K562 (cell line): Measurements from ENCODE around the gene PIK3R2. TPM values are rescaled to one million over a fixed set of nuclear protein-coding genes. Genes with fewer than 3 reads are reported as not detected.

Experiments used
- BACH1 ChIP-seq: fragments of 200-800 bp; sonication (Bioruptor generic); IDR thresholded peaks from 2 replicates; pipeline ENCODE4 v1.6.1; 2016; ENCODE audit warnings: missing genetic modification characterization, missing compliant biosample characterization
- CCNT2 ChIP-seq: IDR thresholded peaks from 2 replicates; pipeline ENCODE4 v1.6.1; 2011; ENCODE audit warnings: borderline replicate concordance, low read depth, mild to moderate bottlenecking, moderate library complexity, mixed read lengths, low read length; ENCODE audit not compliant: insufficient read length; ENCODE audit errors: extremely low read depth
- FOSL1 ChIP-seq: fragments of 200-800 bp; sonication (Bioruptor generic); conservative IDR thresholded peaks from 2 replicates; pipeline ENCODE4 v1.6.1; 2016; ENCODE audit warnings: missing genetic modification characterization, missing compliant biosample characterization
- FOXK2 ChIP-seq, 2 experiments: fragments of 450-650 bp; IDR thresholded peaks in 1 of 2; conservative IDR thresholded peaks in 1 of 2; 2 replicates each; pipeline ENCODE4 v1.6.1; 2016; ENCODE audit warnings: low read depth in 2 of 2, mild to moderate bottlenecking in 1 of 2
- HNRNPLL ChIP-seq: fragments of 200-400 bp; formaldehyde crosslinking; IDR thresholded peaks from 2 replicates; pipeline ENCODE4 v1.6.1; 2017; ENCODE audit warnings: low read length, low read depth, mild to moderate bottlenecking; ENCODE audit not compliant: poor library complexity, severe bottlenecking
- KLF6 ChIP-seq: fragments of 250-450 bp; sonication (Bioruptor Pico); IDR thresholded peaks from 2 replicates; pipeline ENCODE4 v1.4.0; 2020; ENCODE audit warnings: mild to moderate bottlenecking, moderate library complexity, borderline replicate concordance
- NRF1 ChIP-seq, 2 experiments: fragments of 450-650 bp; IDR thresholded peaks in 1 of 2; conservative IDR thresholded peaks in 1 of 2; 2 replicates each; pipeline ENCODE4 v1.6.1; 2014; ENCODE audit warnings: mild to moderate bottlenecking in 2 of 2
- PHF8 ChIP-seq: fragments of 200-600 bp; sonication (generic); IDR thresholded peaks from 2 replicates; pipeline ENCODE4 v1.6.1; 2012; ENCODE audit warnings: mixed run types, mild to moderate bottlenecking, inconsistent platforms, low read length, moderate library complexity, borderline replicate concordance
- POLR2G ChIP-seq: fragments of 200-400 bp; formaldehyde crosslinking; IDR thresholded peaks from 2 replicates; pipeline ENCODE4 v1.6.1; 2017; ENCODE audit warnings: low read depth, mild to moderate bottlenecking, antibody characterized with exemption, low read length, moderate library complexity
- POU5F1 ChIP-seq: fragments of 150-350 bp; IDR thresholded peaks from 2 replicates; pipeline ENCODE4 v1.6.1; 2014; ENCODE audit warnings: borderline replicate concordance, low read length, low read depth, mild to moderate bottlenecking; ENCODE audit not compliant: partially characterized antibody
- PPARD ChIP-seq: fragments of 250-450 bp; sonication (Bioruptor Pico); IDR thresholded peaks from 2 replicates; pipeline ENCODE4 v1.8.0; 2022; ENCODE audit warnings: inconsistent platforms, mild to moderate bottlenecking, moderate library complexity
- TBL1XR1 ChIP-seq, 2 experiments: IDR thresholded peaks; 2 replicates each; pipeline ENCODE4 v1.6.1; 2012; ENCODE audit warnings: improper control_type of control experiment in 2 of 2, low read length in 2 of 2, mild to moderate bottlenecking in 1 of 2
- ZKSCAN8 ChIP-seq: fragments of 200-800 bp; sonication (Bioruptor generic); IDR thresholded peaks from 2 replicates; pipeline ENCODE4 v1.6.1; 2016; ENCODE audit warnings: missing genetic modification characterization, missing compliant biosample characterization
- ZNF175 ChIP-seq: fragments of 200-800 bp; sonication (Bioruptor generic); IDR thresholded peaks from 2 replicates; pipeline ENCODE4 v1.6.1; 2016; ENCODE audit warnings: low read depth, mild to moderate bottlenecking, missing genetic modification characterization, missing compliant biosample characterization
- ZNF184 ChIP-seq: sonication (generic); formaldehyde crosslinking; IDR thresholded peaks from 2 replicates; pipeline ENCODE4 v1.5.0; 2020; ENCODE audit warnings: missing genetic modification reagents
- ZNF57 ChIP-seq: fragments of 450-650 bp; formaldehyde crosslinking; IDR thresholded peaks from 2 replicates; pipeline ENCODE4 v1.4.0; 2020; ENCODE audit warnings: mild to moderate bottlenecking, moderate library complexity
- polyA plus RNA-seq, 8 experiments: library from polyadenylated mRNA; depleted of rRNA in 4 of 8; stranded (reverse) in 5 of 8; unstranded in 3 of 8; fragments of >200 nt; fragmentation: Nextera tagmentation in 2 of 8; fragmentation: Illumina TruSeq in 1 of 8; extraction: Ambion mirVana in 2 of 8; extraction: Trizol in 1 of 8; gene quantifications; 2 replicates each; pipeline versions ENCODE4 v1.2.1 to v1.2.3, GENCODE V29; 2011 to 2014; ENCODE audit warnings: inconsistent platforms in 1 of 8, missing spikeins in 1 of 8
- total RNA-seq, 7 experiments: library from RNA; depleted of rRNA in 6 of 7; stranded (reverse); fragments of >200 nt in 6 of 7; fragmentation: Illumina TruSeq in 2 of 7; extraction: Trizol in 2 of 7; gene quantifications; 2 replicates each; pipeline versions ENCODE4 v1.2.1 to v1.2.3, GENCODE V29; 2011 to 2021; ENCODE audit warnings: low replicate concordance in 1 of 7
- TF ChIP-seq, protein P1 (sequence below): sonication (generic); formaldehyde crosslinking; IDR thresholded peaks from 2 replicates; pipeline ENCODE4 v1.8.0; 2022; ENCODE audit warnings: mild to moderate bottlenecking, missing genetic modification reagents
- TF ChIP-seq, protein P2 (sequence below): IDR thresholded peaks from 2 replicates; pipeline ENCODE4 v1.6.1; 2011; ENCODE audit not compliant: insufficient read length; ENCODE audit errors: extremely low read depth
- TF ChIP-seq, protein P3 (sequence below): fragments of 250-450 bp; sonication (Bioruptor Pico); IDR thresholded peaks from 2 replicates; pipeline ENCODE4 v1.9.0; 2021; ENCODE audit warnings: mild to moderate bottlenecking, inconsistent platforms

PIK3R2 gene
- total and polyA plus RNA-seq, 9 of the 15 experiments (the other 6 are each of a cell fraction or from before 2014, with no cell fraction given), result 0.39 to 37.9 (median 5.3) TPM

DNA sequence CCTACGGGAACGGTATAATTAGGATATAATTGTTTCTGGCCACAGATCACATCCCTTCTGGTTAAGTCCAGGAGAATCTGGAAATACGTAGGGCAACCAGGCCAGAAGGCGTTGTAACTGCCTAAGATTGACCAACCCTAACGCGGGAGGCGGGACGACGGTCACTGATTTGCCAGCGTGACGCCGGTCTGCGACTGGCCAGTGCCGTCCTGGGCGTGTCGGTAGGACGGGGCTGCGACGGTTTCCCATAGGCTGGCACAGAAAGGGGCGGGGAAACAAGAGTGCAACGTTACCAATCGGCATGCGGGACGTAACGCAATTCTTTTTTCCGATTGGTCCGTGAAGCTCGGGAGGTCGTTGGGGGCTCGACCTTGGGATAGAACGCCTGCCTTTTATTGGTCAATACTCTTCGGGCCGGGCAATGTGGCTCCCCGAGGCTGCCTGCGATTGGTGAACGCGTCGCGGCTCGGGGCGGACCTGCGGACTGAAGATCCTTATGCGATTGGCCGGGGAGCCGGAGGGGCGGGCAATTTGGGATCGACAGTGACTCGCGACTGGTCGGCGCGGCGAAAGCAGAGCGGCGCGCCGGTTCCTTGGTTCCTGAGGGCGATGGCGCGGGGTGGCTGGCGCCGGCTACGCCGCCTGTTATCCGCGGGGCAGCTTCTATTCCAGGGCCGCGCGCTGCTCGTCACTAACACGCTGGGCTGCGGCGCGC lies 39.9 kb downstream of the PIK3R2 start, which contains the start of gene MPV17L2 (continued):
- TF ChIP-seq, protein P1, sequence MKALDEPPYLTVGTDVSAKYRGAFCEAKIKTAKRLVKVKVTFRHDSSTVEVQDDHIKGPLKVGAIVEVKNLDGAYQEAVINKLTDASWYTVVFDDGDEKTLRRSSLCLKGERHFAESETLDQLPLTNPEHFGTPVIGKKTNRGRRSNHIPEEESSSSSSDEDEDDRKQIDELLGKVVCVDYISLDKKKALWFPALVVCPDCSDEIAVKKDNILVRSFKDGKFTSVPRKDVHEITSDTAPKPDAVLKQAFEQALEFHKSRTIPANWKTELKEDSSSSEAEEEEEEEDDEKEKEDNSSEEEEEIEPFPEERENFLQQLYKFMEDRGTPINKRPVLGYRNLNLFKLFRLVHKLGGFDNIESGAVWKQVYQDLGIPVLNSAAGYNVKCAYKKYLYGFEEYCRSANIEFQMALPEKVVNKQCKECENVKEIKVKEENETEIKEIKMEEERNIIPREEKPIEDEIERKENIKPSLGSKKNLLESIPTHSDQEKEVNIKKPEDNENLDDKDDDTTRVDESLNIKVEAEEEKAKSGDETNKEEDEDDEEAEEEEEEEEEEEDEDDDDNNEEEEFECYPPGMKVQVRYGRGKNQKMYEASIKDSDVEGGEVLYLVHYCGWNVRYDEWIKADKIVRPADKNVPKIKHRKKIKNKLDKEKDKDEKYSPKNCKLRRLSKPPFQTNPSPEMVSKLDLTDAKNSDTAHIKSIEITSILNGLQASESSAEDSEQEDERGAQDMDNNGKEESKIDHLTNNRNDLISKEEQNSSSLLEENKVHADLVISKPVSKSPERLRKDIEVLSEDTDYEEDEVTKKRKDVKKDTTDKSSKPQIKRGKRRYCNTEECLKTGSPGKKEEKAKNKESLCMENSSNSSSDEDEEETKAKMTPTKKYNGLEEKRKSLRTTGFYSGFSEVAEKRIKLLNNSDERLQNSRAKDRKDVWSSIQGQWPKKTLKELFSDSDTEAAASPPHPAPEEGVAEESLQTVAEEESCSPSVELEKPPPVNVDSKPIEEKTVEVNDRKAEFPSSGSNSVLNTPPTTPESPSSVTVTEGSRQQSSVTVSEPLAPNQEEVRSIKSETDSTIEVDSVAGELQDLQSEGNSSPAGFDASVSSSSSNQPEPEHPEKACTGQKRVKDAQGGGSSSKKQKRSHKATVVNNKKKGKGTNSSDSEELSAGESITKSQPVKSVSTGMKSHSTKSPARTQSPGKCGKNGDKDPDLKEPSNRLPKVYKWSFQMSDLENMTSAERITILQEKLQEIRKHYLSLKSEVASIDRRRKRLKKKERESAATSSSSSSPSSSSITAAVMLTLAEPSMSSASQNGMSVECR, result 0 out of 2 replicates have a peak, but pooled peaks have one; percentile 12
- TF ChIP-seq, protein P2, sequence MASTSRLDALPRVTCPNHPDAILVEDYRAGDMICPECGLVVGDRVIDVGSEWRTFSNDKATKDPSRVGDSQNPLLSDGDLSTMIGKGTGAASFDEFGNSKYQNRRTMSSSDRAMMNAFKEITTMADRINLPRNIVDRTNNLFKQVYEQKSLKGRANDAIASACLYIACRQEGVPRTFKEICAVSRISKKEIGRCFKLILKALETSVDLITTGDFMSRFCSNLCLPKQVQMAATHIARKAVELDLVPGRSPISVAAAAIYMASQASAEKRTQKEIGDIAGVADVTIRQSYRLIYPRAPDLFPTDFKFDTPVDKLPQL, result no peak
- TF ChIP-seq ZNF184 (CRISPR knock-in tag) (no peak), ZKSCAN8 (CRISPR knock-in tag) (peak; percentile 82; the same call in 1 of the 2 replicates), HNRNPLL (peak; percentile 52), FOSL1 (tag) (peak; percentile 32; the same call in 1 of the 2 replicates), KLF6 (CRISPR knock-in tag) (0 out of 2 replicates have a peak, but pooled peaks have one; percentile 43), TBL1XR1 (IDR thresholded peaks at IDR 0.05; ENCODE audit: low read length in 2 of 2) (peak in 1 of 2 experiments; percentile 32; a peak in 1 of 4 replicates), ZNF175 (CRISPR knock-in tag) (peak; percentile 97), BACH1 (peak; percentile 85; the same call in 1 of the 2 replicates), NRF1 (conservative IDR thresholded peaks at IDR 0.05 in 1 of 2, IDR thresholded peaks at IDR 0.05 in 1 of 2) (peak; percentile 85 to 89), POU5F1 (no peak), ZNF57 (CRISPR knock-in tag) (no peak), POLR2G (peak; percentile 95), PHF8 (peak; percentile 62; the same call in 1 of the 2 replicates), PPARD (CRISPR knock-in tag) (no peak), FOXK2 (conservative IDR thresholded peaks at IDR 0.05 in 1 of 2, IDR thresholded peaks at IDR 0.05 in 1 of 2; ENCODE audit: low read depth in 2 of 2) (peak; percentile 58 to 81; a peak in 2 of 4 replicates), CCNT2 (peak; percentile 35)
- TF ChIP-seq, protein P3, sequence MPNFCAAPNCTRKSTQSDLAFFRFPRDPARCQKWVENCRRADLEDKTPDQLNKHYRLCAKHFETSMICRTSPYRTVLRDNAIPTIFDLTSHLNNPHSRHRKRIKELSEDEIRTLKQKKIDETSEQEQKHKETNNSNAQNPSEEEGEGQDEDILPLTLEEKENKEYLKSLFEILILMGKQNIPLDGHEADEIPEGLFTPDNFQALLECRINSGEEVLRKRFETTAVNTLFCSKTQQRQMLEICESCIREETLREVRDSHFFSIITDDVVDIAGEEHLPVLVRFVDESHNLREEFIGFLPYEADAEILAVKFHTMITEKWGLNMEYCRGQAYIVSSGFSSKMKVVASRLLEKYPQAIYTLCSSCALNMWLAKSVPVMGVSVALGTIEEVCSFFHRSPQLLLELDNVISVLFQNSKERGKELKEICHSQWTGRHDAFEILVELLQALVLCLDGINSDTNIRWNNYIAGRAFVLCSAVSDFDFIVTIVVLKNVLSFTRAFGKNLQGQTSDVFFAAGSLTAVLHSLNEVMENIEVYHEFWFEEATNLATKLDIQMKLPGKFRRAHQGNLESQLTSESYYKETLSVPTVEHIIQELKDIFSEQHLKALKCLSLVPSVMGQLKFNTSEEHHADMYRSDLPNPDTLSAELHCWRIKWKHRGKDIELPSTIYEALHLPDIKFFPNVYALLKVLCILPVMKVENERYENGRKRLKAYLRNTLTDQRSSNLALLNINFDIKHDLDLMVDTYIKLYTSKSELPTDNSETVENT (CRISPR knock-in tag), result peak; percentile 78; the same call in 1 of the 2 replicates
